ENCODE measurements around the gene ADGRF4.
A peak's percentile ranks its signal among the peaks of the same experiment; 100 is the strongest.

The ADGRF4 gene

GRCh38 chr6:47698342-47698787, at the start of gene ADGRF4:
Gene ADGRF4, plus strand, starts transcription at chr6:47698580. Its CDS starts 8,666 bp downstream, at chr6:47707246.
- DNase-seq: no peak

GRCh38 chr6:47650553-47651432, 47.6 kb upstream of the ADGRF4 start:
- no peak for DNase-seq

- DNase-seq: no peak
Measured at GRCh38 chr6:47651505-47651944, 46.9 kb upstream of the ADGRF4 start.

GRCh38 chr6:47653706-47654105, 44.7 kb upstream of the ADGRF4 start:
- DNase-seq: no peak

- no peak for DNase-seq
Measured at GRCh38 chr6:47654255-47654654, 44.1 kb upstream of the ADGRF4 start.

GRCh38 chr6:47655719-47656595, 42.4 kb upstream of the ADGRF4 start:
- peak; percentile 3 to 6 for DNase-seq

GRCh38 chr6:47661960-47662359, 36.4 kb upstream of the ADGRF4 start:
- DNase-seq: no peak

- DNase-seq: no peak
Measured at GRCh38 chr6:47663462-47664216, 34.7 kb upstream of the ADGRF4 start.

GRCh38 chr6:47665112-47665511, 33.3 kb upstream of the ADGRF4 start:
- DNase-seq: no peak

GRCh38 chr6:47669684-47670513, 28.5 kb upstream of the ADGRF4 start:
- no peak for DNase-seq

GRCh38 chr6:47670851-47671250, 27.5 kb upstream of the ADGRF4 start:
- DNase-seq: no peak

- no peak for DNase-seq
Measured at GRCh38 chr6:47671777-47672176, 26.6 kb upstream of the ADGRF4 start.

- DNase-seq: no peak
Measured at GRCh38 chr6:47672816-47673215, 25.6 kb upstream of the ADGRF4 start.

- DNase-seq: no peak
Measured at GRCh38 chr6:47674673-47675072, 23.7 kb upstream of the ADGRF4 start.

- no peak for DNase-seq
Measured at GRCh38 chr6:47677381-47678100, 20.8 kb upstream of the ADGRF4 start.

- DNase-seq: no peak
Measured at GRCh38 chr6:47678739-47679138, 19.6 kb upstream of the ADGRF4 start.

GRCh38 chr6:47679322-47679906, 19.0 kb upstream of the ADGRF4 start:
- no peak for DNase-seq

GRCh38 chr6:47680051-47680450, 18.3 kb upstream of the ADGRF4 start:
- no peak for DNase-seq

- DNase-seq: no peak
Measured at GRCh38 chr6:47680724-47681123, 17.7 kb upstream of the ADGRF4 start.

GRCh38 chr6:47681201-47681990, 17.0 kb upstream of the ADGRF4 start:
- no peak for DNase-seq
